ENCODE measurements around the gene VAV3.
A peak's percentile ranks its signal among the peaks of the same experiment; 100 is the strongest.

VAV3 gene

DNA sequence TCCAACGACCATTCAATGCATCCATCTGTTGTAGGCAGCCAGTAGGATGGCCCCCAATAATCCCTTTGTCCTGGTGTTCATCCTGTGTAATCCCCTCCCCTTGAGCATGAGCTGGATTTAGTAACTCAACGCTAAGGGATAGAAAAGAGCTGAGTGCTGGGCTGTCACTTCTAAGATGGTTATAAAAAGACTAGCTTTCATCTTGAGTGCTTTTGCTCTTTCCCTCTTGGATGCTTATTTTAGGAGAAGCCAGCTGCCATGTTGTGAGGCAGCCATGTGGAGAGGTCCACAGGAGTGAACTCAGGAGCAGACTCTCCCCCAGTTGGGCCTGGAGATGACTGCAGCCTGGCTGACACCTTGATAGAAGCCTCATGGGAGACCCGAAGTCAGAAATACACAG, 401.5 kb downstream of the VAV3 start:
- no peak for DNase-seq

DNA sequence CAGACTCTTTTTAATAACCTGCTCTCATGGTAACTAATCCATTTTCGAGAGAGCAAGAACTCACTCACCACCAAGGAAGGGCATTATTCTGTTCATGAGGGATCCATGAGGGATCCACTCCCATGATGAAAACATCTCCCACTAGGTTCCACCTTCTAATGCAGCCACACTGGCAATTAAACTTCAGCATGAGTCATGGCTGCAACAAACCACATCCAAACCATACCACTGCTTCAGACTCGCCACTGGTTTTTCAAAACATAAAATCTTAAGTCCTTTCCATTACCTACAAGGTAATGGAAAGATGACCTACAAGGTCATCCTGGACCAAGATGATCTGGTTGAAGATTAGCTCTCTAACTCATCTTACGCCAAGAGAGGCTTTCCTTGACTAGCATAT, 405.1 kb downstream of the VAV3 start:
- DNase-seq: no peak

GRCh38 chr1:107557095-107557494, 407.9 kb downstream of the VAV3 start:
- no peak for DNase-seq

- DNase-seq: no peak
These were observed 409.4 kb downstream of the VAV3 start for GRCh38 chr1:107555578-107555977.

DNA sequence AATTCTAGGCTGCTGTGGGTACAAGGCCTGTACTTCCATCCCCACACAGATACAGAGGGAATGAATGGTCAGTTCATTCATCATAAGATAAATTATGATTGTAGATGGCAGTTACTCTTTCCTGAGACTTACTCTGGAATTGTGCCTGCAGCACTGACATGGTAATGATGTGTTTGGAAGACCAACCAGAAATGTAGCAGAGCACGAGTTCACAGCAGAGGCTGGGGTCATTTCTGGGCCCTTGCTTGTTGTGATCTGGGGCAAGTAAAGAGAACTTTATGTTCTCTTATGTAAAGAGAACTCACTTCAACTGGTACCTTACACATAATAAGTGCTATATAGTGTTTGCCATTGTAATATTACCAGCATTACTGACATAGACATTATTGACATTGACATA, 412.2 kb downstream of the VAV3 start:
- no peak for DNase-seq

GRCh38 chr1:107551456-107551855, 413.5 kb downstream of the VAV3 start:
- DNase-seq: no peak

- no peak for DNase-seq
These were observed 414.6 kb downstream of the VAV3 start for GRCh38 chr1:107550358-107550757.

DNA sequence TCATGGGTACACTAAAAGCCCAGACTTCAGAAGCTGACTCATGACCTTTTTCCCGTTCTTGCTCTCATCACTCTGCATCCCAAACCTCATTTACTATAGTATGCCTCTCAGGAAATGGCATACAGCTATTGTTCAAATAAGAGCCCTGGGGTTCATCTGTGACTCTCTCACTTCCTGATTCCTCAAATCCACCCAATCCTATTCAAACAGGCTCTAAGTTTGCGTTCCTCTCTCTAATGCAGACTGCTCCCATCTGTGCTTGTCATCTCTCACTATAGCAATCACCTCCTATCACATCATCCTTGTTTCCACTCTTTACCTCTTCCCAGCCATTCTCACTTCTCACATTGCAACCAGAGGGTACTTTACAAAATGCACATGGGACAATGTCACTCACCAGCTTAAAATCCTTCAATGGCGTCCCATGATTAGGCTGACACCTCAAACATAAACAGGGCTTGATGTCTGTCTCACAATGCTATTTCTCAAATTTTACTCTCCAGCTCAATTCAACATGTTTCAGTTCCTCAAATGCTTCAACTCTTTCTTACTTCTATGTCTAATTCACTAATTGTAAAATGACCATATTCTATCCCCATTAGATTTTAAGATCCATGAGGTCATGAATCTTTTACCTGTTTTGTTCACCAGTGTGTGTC, 415.7 kb downstream of the VAV3 start:
- DNase-seq: peak in 2 of 4 experiments; percentile 13 to 15

DNA sequence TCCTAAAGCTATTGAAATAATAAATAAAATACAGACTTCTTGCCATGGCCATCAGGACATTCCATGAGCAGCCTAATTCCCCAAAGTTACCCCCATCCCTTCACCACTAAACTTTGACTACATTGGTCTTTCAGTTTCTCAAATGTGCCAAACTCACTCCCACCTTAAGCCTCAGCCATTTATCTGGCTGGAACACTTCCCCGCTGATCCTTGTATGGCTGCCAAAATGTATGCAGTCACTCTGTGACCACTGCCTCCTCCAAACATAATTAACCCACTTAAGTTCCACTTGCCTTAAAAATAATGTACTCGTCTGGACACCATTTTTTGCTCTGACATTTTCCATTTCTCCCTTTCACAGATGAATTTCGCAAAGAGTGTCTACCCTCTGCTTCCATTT, 416.7 kb downstream of the VAV3 start:
- DNase-seq: no peak

DNA sequence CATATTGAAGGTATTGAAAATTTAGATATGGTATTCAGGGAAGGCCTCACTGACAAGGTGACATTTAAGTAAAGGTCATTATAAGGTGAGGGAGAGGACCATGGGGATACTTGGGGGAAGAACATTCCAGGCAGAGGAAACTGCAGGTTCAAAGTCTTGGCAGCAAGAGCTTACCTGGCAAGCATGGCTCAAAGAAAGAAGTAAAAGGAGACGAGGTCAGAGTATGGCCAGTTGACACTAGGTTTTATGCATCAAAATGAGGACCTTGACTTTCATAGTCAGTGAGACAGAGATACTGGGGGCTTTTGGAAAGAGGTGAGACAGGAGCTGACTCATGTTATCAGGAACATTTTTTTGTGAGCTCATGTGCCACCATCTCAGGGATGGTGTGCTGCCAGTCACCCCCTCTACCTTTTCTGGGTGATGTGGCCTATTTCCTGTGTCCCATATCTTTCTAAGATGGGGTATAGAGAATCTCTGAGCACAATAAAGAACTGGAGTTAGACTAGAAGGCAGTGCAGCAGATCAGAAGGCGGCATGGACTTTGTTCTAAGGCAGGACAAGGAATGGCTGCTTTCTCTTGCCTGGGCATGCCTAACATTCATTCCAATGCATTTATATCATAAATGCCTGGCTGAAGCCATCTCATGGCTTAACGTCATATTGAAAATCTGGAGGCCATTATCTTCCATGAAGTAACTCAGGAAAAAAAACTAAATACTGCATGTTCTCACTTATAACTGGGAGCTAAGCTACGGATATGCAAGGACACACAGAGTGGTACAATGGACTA, 417.4 kb downstream of the VAV3 start:
- DNase-seq: no peak

DNA sequence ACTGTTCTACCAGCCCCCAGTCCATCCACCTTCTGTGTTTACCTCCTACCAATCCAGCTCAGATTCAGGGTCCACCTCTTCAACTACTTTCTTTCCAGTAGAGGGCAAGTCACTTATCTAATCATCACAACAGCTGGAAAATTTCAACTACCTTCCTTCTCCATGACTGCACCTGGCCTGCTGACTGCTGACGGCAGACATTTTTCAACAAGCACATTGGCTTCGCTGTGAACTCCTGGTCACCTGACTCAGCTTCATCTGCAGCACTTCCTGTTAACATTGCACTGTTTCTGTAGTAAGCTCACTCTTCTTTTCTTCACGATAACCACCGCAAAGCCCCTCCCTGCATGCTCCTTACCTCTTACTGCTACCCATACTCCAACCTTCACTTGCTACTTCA, 418.4 kb downstream of the VAV3 start:
- no peak for DNase-seq

GRCh38 chr1:107545879-107546278, 419.1 kb downstream of the VAV3 start:
- DNase-seq: no peak

- no peak for DNase-seq
These were observed 419.9 kb downstream of the VAV3 start for GRCh38 chr1:107545056-107545577.

GRCh38 chr1:107544285-107544684, 420.7 kb downstream of the VAV3 start:
- no peak for DNase-seq

DNA sequence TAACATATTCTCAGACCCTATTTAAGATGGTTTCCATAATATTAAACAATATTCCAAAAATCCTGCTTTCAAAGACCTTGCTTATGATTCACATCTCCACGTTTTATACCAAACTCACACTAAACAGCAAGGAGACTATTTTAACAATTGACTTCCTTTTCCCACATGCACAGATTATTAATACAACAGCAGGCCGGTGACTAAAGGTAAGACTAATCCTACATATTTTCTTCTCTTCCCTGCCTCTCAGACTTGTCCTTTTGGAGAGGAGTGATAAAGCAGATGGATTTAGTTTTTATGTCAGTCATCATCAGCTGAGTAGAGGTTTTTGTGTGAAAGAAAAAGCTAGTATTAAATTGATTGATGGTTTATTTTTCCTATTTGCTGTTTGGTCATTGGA, 423.6 kb downstream of the VAV3 start:
- DNase-seq: no peak

DNA sequence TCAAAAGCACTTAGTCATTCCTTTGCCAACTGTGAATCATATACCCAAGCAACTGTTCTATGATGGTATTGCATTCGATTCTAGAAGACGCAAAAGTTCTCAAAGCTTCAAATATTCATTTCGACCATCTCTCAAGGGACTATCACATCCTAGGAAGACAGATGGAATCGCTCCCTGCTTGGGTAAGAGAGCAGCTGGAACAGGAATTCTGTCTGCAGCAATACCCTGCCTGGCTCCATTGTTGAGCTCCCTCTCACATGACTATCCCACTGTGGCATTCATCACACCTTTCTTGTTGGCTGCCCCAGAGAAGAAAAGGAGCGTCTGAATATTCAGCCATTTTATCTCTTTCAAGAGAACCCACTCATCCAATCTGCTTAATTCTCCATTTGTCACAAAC, 426.5 kb downstream of the VAV3 start:
- DNase-seq: no peak

DNA sequence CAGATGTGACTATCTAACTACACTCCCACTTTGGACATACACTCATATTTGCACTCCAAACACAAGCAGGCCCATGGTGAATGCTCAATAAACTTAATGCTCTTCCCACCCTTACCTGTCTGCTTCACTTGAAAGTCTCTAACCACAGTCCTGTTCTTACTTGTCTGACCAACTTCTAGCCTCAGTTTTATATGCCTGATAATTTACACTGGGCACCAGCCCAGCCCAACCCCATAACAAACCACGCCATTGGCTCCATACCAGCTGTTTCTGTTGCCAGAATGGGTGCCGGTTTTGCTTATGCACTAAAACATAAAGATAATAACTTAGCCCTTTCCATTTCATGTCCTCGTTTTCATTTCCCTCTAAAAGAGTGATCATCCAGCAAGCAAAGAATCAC, 428.7 kb downstream of the VAV3 start:
- peak in 3 of 4 experiments; percentile 3 to 26 (median 20) for DNase-seq

- DNase-seq: peak in 3 of 4 experiments; percentile 40 to 64 (median 47)
These were observed 429.9 kb downstream of the VAV3 start for GRCh38 chr1:107535091-107535490.

- DNase-seq: no peak
These were observed 430.3 kb downstream of the VAV3 start for GRCh38 chr1:107534632-107535031.

- peak; percentile 22 to 75 (median 38) for DNase-seq
These were observed 431.5 kb downstream of the VAV3 start for GRCh38 chr1:107533436-107533835.

DNA sequence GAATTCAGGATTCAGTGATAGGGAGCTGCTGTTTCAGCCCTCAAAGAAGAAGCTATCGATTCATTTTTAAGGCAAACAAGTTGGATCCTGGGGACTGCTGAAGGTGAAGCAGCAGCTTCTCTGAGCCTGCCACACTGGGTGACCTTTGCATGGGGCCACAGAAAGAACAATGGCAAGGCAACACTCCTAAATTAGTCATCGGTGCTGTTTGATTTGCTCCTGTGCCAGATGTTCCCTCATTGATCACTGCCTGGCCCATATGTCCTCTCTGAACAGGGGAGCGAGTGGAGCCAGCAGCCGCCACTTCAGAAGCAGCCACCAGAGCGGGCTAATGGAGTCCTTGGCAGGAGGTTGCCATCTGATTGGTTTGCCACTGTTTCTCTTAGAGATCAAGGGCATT, 432.7 kb downstream of the VAV3 start:
- no peak for DNase-seq

- DNase-seq: no peak
These were observed 433.7 kb downstream of the VAV3 start for GRCh38 chr1:107531065-107531908.

GRCh38 chr1:107530543-107530942, 434.4 kb downstream of the VAV3 start:
- no peak for DNase-seq
